ENCODE results near the gene ARIH2. TPM values are rescaled to one million over a fixed set of nuclear protein-coding genes. Genes with fewer than 3 reads are reported as not detected.

Gene ARIH2
- total RNA-seq, 1 experiment from 2014 or later = 122 TPM

DNA sequence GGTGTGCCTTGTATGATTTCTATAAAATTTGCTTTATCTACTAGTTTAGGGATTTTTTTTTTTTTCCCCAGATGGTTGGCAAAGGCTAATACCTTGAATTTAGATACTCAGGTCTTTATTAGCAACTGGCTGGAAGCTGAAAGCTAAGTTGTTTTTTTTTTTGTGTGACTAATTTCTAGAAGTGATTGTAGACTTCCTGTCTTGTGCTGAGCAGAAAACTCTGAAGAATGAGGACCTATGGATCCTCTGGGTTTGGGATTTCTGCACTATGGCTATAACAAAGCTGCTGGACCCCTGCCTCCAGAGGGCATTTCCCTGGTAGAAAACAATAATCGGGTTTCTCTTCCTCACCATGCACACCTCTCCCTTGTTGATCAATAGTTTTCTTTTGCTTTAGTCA lies 10.0 kb downstream of the ARIH2 start:
- no peak for DNase-seq
- Histone ChIP-seq H3K56ac (ENCODE audit: insufficient read length, low read depth, low read length) (no peak overlapping the region), H3K23ac (ENCODE audit: insufficient read length, low read depth, low read length) (no peak overlapping the region), H2BK15ac (ENCODE audit: low read depth, low read length) (no peak overlapping the region), H4K8ac (replicated peaks; ENCODE audit: insufficient read length, low read depth, low read length) (no peak overlapping the region), H2AFZ (ENCODE audit: low read length) (no peak overlapping the region), H3K4me1 (ENCODE audit: insufficient read depth, low read length) (no peaks in the 10 kb centered on the region), H2BK120ac (ENCODE audit: low read depth, low read length, poor library complexity, severe bottlenecking) (no peak overlapping the region), H2AK5ac (ENCODE audit: insufficient read length, low read length) (no peak overlapping the region), H3K27me3 (ENCODE audit: insufficient read depth, low read length) (no peaks in the 10 kb centered on the region), H4K5ac (ENCODE audit: insufficient read length, low read depth, low read length) (no peak overlapping the region), H3T11ph (ENCODE audit: low read length) (no peak overlapping the region), H3K27ac (ENCODE audit: insufficient read length, low read depth, low read length) (no peak overlapping the region), H3K14ac (ENCODE audit: insufficient read depth, low read length) (no peak overlapping the region), H3K79me1 (ENCODE audit: insufficient read depth, low read depth, low read length, poor library complexity, severe bottlenecking) (peaks cover 21% of the 10 kb centered on the region), H2BK20ac (ENCODE audit: low read depth, low read length, poor library complexity, severe bottlenecking) (no peak overlapping the region), H3K23me2 (ENCODE audit: insufficient read length, low read depth, low read length, poor library complexity, severe bottlenecking) (peaks cover 3% of the 10 kb centered on the region), H3K9me3 (ENCODE audit: control insufficient read depth, low read depth, low read length) (no peaks in the 10 kb centered on the region), H4K91ac (ENCODE audit: insufficient read length, low read depth, low read length) (no peak overlapping the region), H3K9ac (ENCODE audit: extremely low read depth, insufficient read length, low read length) (no peak overlapping the region), H2BK5ac (ENCODE audit: insufficient read length, low read length) (no peak overlapping the region), H3K18ac (ENCODE audit: insufficient read length, low read depth, low read length) (no peak overlapping the region), H3K79me2 (ENCODE audit: insufficient read depth, low read length) (peaks cover 19% of the 10 kb centered on the region; the same call in 1 of the 2 replicates), H4K20me1 (ENCODE audit: control insufficient read depth, insufficient read depth, insufficient read length) (peaks cover 4% of the 10 kb centered on the region), H2BK12ac (ENCODE audit: insufficient read length, low read depth, low read length) (no peak overlapping the region), H3K4ac (ENCODE audit: low read depth, low read length) (no peak overlapping the region), H3K4me2 (ENCODE audit: insufficient read depth, insufficient read length, low read length) (no peak overlapping the region)
- Mint-ChIP-seq H3K36me3 (ENCODE audit: insufficient read depth in 1 of 3, low read depth in 3 of 3) (peaks cover 50 to 84% (median 65%) of the 10 kb centered on the region in 3 experiments), H3K27ac (no peak overlapping the region), H3K4me1 (no peaks in the 10 kb centered on the region), H3K4me3 (no peak overlapping the region), H3K27me3 (ENCODE audit: low read depth) (no peaks in the 10 kb centered on the region), H3K9me3 (no peaks in the 10 kb centered on the region)
- no peak for TF ChIP-seq CTCF (conservative IDR thresholded peaks at IDR 0.05)
- WGBS (ENCODE audit: extremely low coverage, insufficient read length, low lambda C conversion rate) = no CpG with 5 or more reads among the region's 1 CpG
